ENCODE measurements around the gene PLGRKT. TPM values are rescaled to one million over a fixed set of nuclear protein-coding genes. Genes with fewer than 3 reads are reported as not detected.
"Not testable (repeated sequence)": the region's sequence is repeated elsewhere in the genome, so short reads cannot be mapped to it uniquely, and the experiment has no call there.

The PLGRKT gene
- total RNA-seq, 1 experiment from 2014 or later, result 21.6 TPM

DNA sequence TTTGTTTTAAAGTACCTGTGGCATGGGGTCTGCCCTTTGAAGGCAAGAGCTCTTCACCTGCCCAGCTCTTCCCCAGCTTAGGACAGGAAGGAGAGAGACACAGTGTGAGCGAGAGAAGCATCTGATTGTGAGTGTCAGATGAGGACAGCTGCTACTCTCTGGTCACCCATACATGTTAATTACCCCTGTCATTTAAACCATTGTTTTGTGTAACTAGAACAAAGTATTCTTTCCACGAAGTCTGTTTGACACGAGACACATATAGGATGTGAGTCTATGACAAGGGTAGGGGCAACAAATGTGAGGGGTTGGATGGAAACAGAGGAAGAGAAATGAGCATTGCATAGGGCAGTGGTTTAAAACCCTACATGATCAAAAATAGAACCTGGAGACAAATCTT, 9.6 kb upstream of the PLGRKT start:
- H3K36me3 Mint-ChIP-seq (ENCODE audit: insufficient read depth, unreplicated experiment), result no peaks in the 10 kb centered on the region
- BruUV-seq (replicated peaks), result no TSS peak
- no peaks in the 10 kb centered on the region for H3K27me3 Mint-ChIP-seq (ENCODE audit: insufficient read depth, unreplicated experiment)
- ChIA-PET POLR2A (no interaction called here), CTCF (interaction anchor here (0.6 to 4.6 kb wide), 4 partner anchors 9 to 1502 kb away, joined by 3 to 58 read pairs (median 4); partner anchors contain the start of gene PLGRKT)
- H3K27ac Mint-ChIP-seq (ENCODE audit: low read depth, unreplicated experiment), result no peak overlapping the region
- TF ChIP-seq, protein P1, sequence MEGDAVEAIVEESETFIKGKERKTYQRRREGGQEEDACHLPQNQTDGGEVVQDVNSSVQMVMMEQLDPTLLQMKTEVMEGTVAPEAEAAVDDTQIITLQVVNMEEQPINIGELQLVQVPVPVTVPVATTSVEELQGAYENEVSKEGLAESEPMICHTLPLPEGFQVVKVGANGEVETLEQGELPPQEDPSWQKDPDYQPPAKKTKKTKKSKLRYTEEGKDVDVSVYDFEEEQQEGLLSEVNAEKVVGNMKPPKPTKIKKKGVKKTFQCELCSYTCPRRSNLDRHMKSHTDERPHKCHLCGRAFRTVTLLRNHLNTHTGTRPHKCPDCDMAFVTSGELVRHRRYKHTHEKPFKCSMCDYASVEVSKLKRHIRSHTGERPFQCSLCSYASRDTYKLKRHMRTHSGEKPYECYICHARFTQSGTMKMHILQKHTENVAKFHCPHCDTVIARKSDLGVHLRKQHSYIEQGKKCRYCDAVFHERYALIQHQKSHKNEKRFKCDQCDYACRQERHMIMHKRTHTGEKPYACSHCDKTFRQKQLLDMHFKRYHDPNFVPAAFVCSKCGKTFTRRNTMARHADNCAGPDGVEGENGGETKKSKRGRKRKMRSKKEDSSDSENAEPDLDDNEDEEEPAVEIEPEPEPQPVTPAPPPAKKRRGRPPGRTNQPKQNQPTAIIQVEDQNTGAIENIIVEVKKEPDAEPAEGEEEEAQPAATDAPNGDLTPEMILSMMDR (IDR thresholded peaks at IDR 0.05; ENCODE audit: unreplicated experiment), result no peak
- peaks cover 22% of the 10 kb centered on the region for H3K4me1 Mint-ChIP-seq (ENCODE audit: insufficient read depth, unreplicated experiment)
- no peak overlapping the region for H3K4me3 Mint-ChIP-seq (ENCODE audit: unreplicated experiment)
- intact Hi-C loops (cut with micrococcal nuclease), result no loop called here
- no peaks in the 10 kb centered on the region for H3K9me3 Mint-ChIP-seq (ENCODE audit: unreplicated experiment)
- DNase-seq (ENCODE audit: unreplicated experiment), result no peak

DNA sequence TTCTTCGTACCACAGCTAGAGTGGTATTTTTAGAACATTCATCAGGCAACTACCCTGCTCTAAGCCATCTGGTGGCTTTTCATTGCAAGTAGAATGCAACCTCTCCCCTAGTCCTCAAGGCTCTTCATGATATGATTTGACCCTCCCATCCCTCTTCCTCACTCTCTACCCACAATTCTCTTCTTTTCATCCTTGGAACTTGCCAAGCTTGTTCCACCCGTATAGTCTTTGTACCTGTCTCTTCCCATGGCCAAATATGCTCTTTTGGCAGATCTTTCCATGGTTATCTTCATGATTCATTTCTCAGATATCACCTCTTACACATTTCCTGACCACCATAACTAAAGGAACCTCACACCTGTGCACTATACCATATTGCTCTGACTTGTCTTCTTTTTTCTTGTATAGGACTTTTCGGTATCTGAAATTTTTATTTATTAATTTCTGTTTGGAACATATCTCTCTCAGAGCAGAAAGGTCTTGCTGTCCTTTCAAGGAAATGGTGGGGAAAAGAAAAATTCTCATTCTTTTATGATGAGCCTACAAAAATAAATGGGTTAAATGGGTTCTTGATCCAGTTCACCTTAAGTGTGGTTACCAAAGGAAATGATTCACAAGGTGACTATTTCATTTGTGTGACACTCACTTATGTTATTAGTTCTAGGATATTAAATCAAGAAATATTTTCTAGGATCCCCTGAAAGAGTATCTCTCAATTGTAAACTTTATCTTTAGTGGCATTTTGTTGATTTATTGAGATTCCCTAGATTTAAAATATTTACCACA, 8.9 kb upstream of the PLGRKT start:
- TF ChIP-seq, protein P1 (IDR thresholded peaks at IDR 0.05; ENCODE audit: unreplicated experiment), result no peak
- Mint-ChIP-seq H3K9me3 (ENCODE audit: unreplicated experiment) (no peaks in the 10 kb centered on the region), H3K4me1 (ENCODE audit: insufficient read depth, unreplicated experiment) (peaks cover 22% of the 10 kb centered on the region), H3K27ac (ENCODE audit: low read depth, unreplicated experiment) (no peak overlapping the region), H3K36me3 (ENCODE audit: insufficient read depth, unreplicated experiment) (no peaks in the 10 kb centered on the region), H3K27me3 (ENCODE audit: insufficient read depth, unreplicated experiment) (no peaks in the 10 kb centered on the region), H3K4me3 (ENCODE audit: unreplicated experiment) (no peak overlapping the region)
- no TSS peak for BruUV-seq (replicated peaks)
- DNase-seq (ENCODE audit: unreplicated experiment), result no peak
- intact Hi-C loops (cut with micrococcal nuclease), result no loop called here
- ChIA-PET POLR2A (no interaction called here), CTCF (interaction anchor here (0.5 to 4.6 kb wide), 6 partner anchors 8 to 1501 kb away, joined by 3 to 58 read pairs (median 4); partner anchors contain the start of gene PLGRKT)

DNA sequence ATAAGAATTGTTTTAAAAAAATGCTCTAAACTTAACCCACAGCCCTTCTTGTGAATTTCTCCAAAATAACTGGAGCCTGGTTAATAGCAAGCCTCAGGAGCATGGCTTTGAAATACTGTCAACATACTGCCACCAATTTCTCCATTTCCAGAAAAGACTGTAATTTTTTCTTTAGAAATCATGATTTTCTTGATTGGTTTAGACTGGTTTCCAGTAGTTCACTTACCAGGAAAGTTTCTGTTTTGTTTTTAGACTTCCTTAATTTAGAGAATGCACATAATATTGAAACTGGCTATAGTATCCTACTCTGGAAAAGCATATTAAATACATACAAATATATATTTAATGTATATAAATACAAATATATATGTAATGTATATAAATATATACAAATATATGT, 8.2 kb upstream of the PLGRKT start:
- H3K9me3 Mint-ChIP-seq (ENCODE audit: unreplicated experiment), result no peaks in the 10 kb centered on the region
- TF ChIP-seq, protein P1 (IDR thresholded peaks at IDR 0.05; ENCODE audit: unreplicated experiment), result no peak
- H3K27me3 Mint-ChIP-seq (ENCODE audit: insufficient read depth, unreplicated experiment), result no peaks in the 10 kb centered on the region
- POLR2A ChIA-PET, result no interaction called here
- DNase-seq (ENCODE audit: unreplicated experiment), result no peak
- no peak overlapping the region for H3K4me3 Mint-ChIP-seq (ENCODE audit: unreplicated experiment)
- intact Hi-C loops (cut with micrococcal nuclease), result no loop called here
- CTCF ChIA-PET, result interaction anchor here (0.5 to 1.3 kb wide), 3 partner anchors 144 to 634 kb away, joined by 4 to 6 read pairs (median 4); no protein-coding TSS in a partner anchor
- no peaks in the 10 kb centered on the region for H3K36me3 Mint-ChIP-seq (ENCODE audit: insufficient read depth, unreplicated experiment)
- no peak overlapping the region for H3K27ac Mint-ChIP-seq (ENCODE audit: low read depth, unreplicated experiment)
- peaks cover 22% of the 10 kb centered on the region for H3K4me1 Mint-ChIP-seq (ENCODE audit: insufficient read depth, unreplicated experiment)
- BruUV-seq (replicated peaks), result no TSS peak

DNA sequence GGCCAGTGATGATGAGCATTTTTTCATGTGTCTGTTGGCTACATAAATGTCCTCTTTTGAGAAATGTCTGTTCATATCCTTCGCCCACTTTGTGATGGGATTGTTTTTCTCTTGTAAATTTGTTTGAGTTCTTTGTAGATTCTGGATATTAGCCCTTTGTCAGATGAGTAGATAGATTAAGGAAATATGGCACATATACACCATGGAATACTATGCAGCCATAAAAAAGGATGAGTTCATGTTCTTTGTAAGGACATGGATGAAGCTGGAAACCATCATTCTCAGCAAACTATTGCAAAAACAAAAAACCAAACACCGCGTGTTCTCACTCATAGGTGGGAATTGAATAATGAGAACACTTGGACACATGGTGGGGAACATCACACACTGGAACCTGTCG, 7.4 kb upstream of the PLGRKT start:
- H3K27ac Mint-ChIP-seq (ENCODE audit: low read depth, unreplicated experiment); H3K36me3 Mint-ChIP-seq (ENCODE audit: insufficient read depth, unreplicated experiment); H3K27me3 Mint-ChIP-seq (ENCODE audit: insufficient read depth, unreplicated experiment); BruUV-seq (replicated peaks); H3K4me3 Mint-ChIP-seq (ENCODE audit: unreplicated experiment); DNase-seq (ENCODE audit: unreplicated experiment); POLR2A ChIA-PET; CTCF ChIA-PET; H3K9me3 Mint-ChIP-seq (ENCODE audit: unreplicated experiment); intact Hi-C loops (cut with micrococcal nuclease): not testable (repeated sequence)
- peaks cover 22% of the 10 kb centered on the region for H3K4me1 Mint-ChIP-seq (ENCODE audit: insufficient read depth, unreplicated experiment)

All from MCF 10A (cell line).